Stimulated activated CD8-positive, alpha-beta memory T cell treated with anti-CD3 and anti-CD28 coated beads, Interleukin-12 subunit alpha, Interleukin-12 subunit beta, amount 100 ng/mL, for 1 hour (primary cell): ENCODE measurements around the gene RPL10.

Experiments used
- DNase-seq: peaks from one replicate; pipeline ENCODE4 v3.0.0-alpha.2; 2020; ENCODE audit warnings: low read depth

Gene RPL10

GRCh38 chrX:154362085-154362742 is 36.0 kb upstream of the RPL10 start:
- no peak for DNase-seq

DNA sequence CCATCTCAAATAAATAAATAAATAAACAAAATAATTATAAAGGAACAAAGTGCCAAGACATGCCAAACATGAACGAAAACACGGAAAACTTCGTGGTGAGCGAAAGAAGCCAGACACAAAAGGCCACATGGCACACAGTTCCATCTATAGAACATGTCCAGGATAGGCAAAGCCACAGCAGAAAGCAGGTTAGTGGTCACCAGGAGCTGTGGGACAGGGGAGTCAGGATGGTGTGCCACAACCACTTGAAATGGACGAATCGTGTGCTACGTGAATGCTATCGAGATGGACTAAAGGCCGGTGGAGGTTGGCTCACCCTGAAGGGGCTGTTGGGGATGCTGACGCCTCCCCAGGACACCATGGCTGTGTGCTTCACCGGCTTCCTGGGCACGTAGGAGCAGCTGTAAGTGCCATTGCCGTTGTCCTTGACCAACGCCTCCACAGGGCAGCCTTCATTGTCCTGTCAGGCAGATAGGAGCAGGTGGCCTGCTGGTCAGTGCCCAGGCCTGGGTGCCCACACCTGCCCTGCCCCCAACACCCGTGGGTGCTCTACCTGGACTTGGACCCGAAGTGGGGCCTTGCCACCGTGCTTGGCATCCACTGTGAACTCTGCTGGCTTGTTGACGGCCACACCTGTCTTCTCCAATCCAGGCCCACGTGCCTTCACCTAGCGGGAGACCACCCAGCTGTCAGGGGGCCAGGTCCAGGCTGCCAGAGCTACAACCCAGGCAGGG is 34.3 kb upstream of the RPL10 start:
- DNase-seq = no peak

DNA sequence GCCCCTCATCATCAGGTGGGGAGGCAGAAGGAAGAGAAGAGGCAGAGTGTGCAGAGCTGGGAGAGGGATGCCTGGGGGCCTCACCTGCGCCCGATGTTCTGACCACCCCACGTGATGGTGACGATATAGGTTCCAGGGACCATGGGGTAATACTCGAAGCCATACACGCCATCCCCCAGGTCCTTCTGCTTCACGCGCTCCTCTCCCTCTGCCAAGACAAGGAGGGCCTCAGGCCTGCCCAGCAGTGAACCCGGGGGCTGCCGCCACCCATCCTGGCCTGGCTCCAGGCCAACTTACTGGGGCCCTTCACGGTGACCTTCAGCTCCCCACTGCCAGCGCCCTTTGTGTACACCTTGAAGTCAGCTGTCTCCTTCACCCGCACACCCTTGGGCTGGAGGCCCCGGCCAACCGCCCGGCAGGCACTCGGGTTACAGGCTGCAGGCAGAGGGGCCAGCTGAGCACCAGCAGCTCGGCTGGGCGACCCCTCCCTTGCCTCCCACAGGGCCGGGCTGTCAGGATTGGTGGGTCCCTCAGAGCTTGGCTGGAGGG is 33.1 kb upstream of the RPL10 start:
- DNase-seq = no peak

DNA sequence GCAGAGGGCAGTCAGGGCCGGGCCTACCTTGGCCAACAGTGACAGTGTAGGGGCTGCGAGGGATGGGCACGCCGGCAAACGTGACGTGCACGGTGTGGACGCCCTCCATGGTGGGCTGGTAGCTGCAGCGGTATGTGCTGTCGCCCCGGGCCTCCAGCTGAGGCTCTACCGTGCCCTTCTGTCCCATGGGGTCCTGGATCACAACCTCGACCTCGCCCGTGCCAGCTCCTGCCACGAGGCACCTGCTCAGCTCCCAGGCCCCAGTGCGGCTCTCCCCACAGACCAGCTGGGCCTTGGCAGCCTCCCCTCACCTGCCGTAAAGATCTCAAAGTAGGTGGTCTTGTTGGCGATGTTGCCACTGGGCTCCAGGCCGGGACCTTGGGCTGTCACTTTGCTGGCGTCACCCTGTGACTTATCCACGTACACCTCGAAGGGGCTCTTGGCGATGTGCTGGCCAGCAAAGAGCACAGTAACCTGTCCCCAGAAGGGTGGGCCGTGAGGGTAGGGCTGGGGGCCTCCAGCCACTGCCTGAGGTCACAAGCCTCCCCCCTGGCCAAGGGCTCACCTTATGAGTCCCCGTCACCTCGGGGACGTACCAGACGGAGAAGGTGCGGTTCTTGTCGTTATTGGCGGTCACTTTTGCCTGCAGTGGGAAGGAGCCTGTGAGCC is 32.0 kb upstream of the RPL10 start:
- DNase-seq = no peak

GRCh38 chrX:154366666-154367055 is 31.5 kb upstream of the RPL10 start:
- DNase-seq = no peak

- DNase-seq = no peak
Observed at GRCh38 chrX:154367474-154368308, 30.5 kb upstream of the RPL10 start.

- DNase-seq = peak; percentile 87
Observed at GRCh38 chrX:154368630-154369448, 29.3 kb upstream of the RPL10 start.

DNA sequence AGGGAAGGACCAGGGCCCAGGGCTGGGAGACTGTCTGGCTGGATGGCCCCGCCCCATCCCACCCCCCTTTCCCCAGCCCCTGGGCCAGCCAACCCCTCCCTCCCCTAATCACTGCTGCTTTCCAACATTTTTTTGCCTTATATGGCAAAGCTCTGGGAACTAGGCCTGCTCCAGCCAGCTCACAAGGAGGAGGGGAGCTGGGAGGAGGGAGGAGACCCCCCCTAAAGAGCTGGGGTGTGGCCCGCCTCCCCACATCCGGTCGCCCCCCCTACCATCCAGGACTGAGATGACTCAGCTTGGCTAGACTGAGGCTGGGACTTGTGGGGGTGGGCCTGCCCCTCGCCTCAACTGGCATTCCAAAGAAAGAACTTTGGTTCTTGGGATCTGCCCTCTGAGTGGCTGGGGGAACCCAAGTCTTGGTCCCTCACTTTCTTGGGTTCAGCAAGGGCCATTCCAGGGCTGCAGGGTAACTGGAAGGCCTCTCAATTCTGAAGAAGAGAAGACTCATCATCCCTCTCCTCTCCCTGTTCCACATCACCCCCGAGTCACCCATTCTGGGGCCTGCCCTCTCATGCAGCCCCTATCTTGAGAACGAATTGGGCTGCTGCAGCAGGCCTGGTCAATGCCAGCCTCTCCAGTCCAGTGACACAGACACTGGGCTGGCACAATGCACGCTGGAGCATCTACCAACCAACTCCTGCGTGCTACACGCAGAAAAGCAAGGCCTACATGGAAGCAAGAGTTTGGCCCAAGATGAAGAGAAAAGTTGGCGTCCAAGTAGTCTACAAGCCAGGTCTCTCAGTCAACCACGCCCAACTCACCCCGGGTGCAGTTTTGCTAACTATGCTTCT is 28.5 kb upstream of the RPL10 start:
- DNase-seq = peak; percentile 54

GRCh38 chrX:154370300-154371016 is 27.7 kb upstream of the RPL10 start:
- DNase-seq = no peak

GRCh38 chrX:154371017-154371788 is 27.0 kb upstream of the RPL10 start:
- DNase-seq = peak; percentile 86

- no peak for DNase-seq
Observed at GRCh38 chrX:154371789-154372300, 26.3 kb upstream of the RPL10 start.

DNA sequence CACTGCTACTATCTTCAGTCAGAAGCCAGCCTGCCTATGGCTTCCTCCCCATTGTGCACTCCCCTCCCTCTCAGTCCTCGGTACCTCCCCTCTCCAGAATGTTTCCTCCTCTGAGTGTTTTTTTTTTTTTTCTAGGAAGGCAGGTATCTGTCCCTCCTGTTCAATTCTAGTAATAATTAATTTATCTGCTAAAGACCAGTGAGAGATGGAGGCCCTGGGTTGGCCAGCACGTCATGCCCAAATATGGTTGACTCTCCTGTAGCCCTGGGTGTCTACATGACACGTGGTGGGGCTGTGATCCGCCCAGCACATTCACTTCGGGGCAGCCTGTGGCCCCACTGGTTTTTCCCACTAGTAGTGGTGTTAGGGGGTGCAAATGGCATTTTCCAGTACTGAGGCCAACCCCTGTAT is 25.6 kb upstream of the RPL10 start:
- DNase-seq = no peak

- no peak for DNase-seq
Observed at GRCh38 chrX:154373340-154374306, 24.6 kb upstream of the RPL10 start.

DNA sequence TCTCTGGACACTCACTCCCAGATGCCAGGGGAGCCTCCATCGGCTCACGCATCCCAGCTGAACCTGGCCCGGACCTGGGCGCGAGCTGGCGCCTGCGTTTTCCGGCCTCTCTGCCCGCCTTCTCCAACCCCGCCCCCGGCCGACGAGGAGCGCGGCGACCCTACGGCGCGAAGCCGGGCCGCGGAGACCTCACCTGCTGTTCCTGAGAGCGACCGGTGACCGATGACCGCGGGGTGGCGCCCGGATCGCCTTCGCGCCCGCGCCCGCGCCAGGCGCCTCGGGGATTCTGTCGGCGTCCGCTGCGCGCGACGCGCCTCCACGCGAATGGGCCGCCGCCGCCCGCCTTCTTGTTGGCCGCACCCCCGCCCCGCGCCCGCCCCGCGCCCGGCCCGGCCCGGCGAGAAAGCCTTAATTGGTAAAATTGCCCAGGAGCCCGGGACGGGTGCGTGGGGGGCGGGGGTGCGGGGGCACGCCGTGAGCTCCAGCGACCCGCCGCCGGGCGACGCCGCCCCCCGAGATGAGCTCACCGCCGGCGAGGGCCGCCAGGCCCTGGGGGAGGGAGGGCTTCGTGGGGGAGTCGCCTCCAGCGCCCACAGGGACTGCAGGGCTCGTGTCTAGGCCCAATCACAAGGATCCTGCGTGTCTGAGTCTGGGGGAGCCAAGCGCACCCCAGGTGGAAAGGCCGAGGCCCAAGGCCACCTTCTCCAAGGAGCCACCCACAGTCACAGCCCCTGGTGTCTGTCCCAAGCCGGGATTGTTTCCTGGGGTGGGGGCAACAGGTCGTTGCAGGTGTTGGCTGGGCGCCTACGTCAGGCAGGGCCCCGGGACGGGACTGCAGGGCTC is 23.6 kb upstream of the RPL10 start, which contains the start of gene FLNA:
Gene FLNA, minus strand, starts transcription at position 322 of the 843 bp plus-strand sequence. CDS start 3,389 bp downstream, outside the sequence.
- no peak for DNase-seq

DNA sequence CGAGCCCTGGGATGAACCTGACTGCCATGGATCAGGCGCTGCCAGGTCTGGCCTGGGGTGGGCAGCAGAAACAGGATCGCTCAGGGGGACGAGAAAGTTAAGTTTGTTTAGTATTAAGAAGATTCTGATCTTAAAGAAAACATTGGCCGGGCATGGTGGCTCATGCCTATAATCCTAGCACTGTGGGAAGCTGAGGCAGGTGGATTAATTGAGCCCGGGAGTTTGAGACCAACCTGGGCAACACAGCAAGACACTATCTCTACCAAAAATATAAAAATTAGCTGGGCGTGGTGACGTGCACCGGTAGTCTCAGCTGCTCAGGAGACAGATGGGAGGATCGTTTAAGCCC is 23.0 kb upstream of the RPL10 start:
- no peak for DNase-seq

DNA sequence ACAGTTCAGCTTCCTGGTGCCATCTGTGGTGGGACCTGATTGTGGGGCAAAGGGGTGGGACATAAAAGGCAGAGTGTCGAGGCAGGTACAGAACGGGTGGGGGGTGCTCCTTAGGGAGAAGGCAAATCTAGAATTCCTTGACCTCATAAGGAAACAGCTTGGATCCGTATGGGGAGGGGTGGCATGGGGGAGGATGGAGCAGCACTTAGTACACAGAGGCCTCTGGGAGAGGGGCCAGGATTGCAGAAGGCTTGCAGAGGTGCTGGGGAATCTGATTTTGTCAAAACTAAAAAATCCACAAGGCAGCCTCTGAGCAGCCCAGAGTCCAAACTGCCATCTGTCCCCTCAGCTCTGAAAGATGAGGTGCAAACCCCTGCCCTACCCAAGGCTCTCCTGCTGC is 21.4 kb upstream of the RPL10 start:
- DNase-seq = no peak
